HL-60 (cell line): ENCODE data around the gene H1-8.

Experiments
- DNase-seq, 2 experiments: peaks; one replicate each; pipeline ENCODE4 v3.0.0-alpha.2; 2010 to 2020; ENCODE audit warnings: low read depth in 1 of 2, low spot score in 1 of 2
- H3K27ac ChIP-seq: fragments of 250-450 bp; sonication (Bioruptor Pico); replicated peaks from 2 replicates; pipeline ENCODE4 v1.5.1; 2020; ENCODE audit warnings: mild to moderate bottlenecking, moderate library complexity
- H3K27me3 ChIP-seq: fragments of 250-450 bp; sonication (Bioruptor Pico); 2 replicates; pipeline ENCODE4 v1.5.1; 2021; ENCODE audit warnings: mild to moderate bottlenecking, moderate library complexity; ENCODE audit not compliant: insufficient read depth, poor library complexity, severe bottlenecking
- H3K4me3 ChIP-seq: replicated peaks from 2 replicates; pipeline ENCODE4 v1.5.1; 2011; ENCODE audit warnings: mild to moderate bottlenecking, control low read depth, low read length; ENCODE audit not compliant: insufficient read depth
- GABPA ChIP-seq: IDR thresholded peaks from 2 replicates; pipeline ENCODE4 v1.6.1; 2012; ENCODE audit warnings: low read depth
- POLR2AphosphoS5 ChIP-seq: IDR thresholded peaks from 2 replicates; pipeline ENCODE4 v1.6.1; 2012; ENCODE audit warnings: low read depth
- SPI1 ChIP-seq: IDR thresholded peaks from 2 replicates; pipeline ENCODE4 v1.6.1; 2012; ENCODE audit warnings: low read depth, mild to moderate bottlenecking, borderline replicate concordance
- TF ChIP-seq, protein P1 (sequence below): IDR thresholded peaks from 2 replicates; pipeline ENCODE4 v1.6.1; 2012; ENCODE audit warnings: low read depth; ENCODE audit not compliant: insufficient replicate concordance
- TF ChIP-seq, protein P2 (sequence below): IDR thresholded peaks from one replicate; pipeline ENCODE4 v1.5.1; 2011; ENCODE audit warnings: low read length, control low read depth, inconsistent platforms; ENCODE audit not compliant: insufficient read depth

The H1-8 gene

GRCh38 chr3:129587566-129588210 is 44.7 kb downstream of the H1-8 start:
- no peaks in the 10 kb centered on the region for H3K27me3 ChIP-seq
- H3K27ac ChIP-seq: no peak overlapping the region
- TF ChIP-seq POLR2AphosphoS5: no peak
- no peak for TF ChIP-seq GABPA
- TF ChIP-seq, protein P1, sequence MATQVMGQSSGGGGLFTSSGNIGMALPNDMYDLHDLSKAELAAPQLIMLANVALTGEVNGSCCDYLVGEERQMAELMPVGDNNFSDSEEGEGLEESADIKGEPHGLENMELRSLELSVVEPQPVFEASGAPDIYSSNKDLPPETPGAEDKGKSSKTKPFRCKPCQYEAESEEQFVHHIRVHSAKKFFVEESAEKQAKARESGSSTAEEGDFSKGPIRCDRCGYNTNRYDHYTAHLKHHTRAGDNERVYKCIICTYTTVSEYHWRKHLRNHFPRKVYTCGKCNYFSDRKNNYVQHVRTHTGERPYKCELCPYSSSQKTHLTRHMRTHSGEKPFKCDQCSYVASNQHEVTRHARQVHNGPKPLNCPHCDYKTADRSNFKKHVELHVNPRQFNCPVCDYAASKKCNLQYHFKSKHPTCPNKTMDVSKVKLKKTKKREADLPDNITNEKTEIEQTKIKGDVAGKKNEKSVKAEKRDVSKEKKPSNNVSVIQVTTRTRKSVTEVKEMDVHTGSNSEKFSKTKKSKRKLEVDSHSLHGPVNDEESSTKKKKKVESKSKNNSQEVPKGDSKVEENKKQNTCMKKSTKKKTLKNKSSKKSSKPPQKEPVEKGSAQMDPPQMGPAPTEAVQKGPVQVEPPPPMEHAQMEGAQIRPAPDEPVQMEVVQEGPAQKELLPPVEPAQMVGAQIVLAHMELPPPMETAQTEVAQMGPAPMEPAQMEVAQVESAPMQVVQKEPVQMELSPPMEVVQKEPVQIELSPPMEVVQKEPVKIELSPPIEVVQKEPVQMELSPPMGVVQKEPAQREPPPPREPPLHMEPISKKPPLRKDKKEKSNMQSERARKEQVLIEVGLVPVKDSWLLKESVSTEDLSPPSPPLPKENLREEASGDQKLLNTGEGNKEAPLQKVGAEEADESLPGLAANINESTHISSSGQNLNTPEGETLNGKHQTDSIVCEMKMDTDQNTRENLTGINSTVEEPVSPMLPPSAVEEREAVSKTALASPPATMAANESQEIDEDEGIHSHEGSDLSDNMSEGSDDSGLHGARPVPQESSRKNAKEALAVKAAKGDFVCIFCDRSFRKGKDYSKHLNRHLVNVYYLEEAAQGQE: no peak
- TF ChIP-seq, protein P2, sequence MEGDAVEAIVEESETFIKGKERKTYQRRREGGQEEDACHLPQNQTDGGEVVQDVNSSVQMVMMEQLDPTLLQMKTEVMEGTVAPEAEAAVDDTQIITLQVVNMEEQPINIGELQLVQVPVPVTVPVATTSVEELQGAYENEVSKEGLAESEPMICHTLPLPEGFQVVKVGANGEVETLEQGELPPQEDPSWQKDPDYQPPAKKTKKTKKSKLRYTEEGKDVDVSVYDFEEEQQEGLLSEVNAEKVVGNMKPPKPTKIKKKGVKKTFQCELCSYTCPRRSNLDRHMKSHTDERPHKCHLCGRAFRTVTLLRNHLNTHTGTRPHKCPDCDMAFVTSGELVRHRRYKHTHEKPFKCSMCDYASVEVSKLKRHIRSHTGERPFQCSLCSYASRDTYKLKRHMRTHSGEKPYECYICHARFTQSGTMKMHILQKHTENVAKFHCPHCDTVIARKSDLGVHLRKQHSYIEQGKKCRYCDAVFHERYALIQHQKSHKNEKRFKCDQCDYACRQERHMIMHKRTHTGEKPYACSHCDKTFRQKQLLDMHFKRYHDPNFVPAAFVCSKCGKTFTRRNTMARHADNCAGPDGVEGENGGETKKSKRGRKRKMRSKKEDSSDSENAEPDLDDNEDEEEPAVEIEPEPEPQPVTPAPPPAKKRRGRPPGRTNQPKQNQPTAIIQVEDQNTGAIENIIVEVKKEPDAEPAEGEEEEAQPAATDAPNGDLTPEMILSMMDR: no peak
- TF ChIP-seq SPI1: no peak
- no peak overlapping the region for H3K4me3 ChIP-seq
- DNase-seq: no peak

GRCh38 chr3:129590215-129590614 is 47.2 kb downstream of the H1-8 start:
- DNase-seq: no peak
- Histone ChIP-seq H3K27me3 (no peaks in the 10 kb centered on the region), H3K4me3 (no peak overlapping the region), H3K27ac (no peak overlapping the region)
- TF ChIP-seq POLR2AphosphoS5 (no peak), GABPA (no peak), SPI1 (no peak)
- TF ChIP-seq, protein P2: no peak
- TF ChIP-seq, protein P1: no peak

- H3K27ac ChIP-seq: peak overlapping the region; percentile 91
- H3K4me3 ChIP-seq: no peak overlapping the region
Measured at GRCh38 chr3:129591932-129592331, 49.0 kb downstream of the H1-8 start.

More at GRCh38 chr3:129591932-129592331, 49.0 kb downstream of the H1-8 start:
- no peak for DNase-seq
- TF ChIP-seq, protein P1: no peak
- TF ChIP-seq POLR2AphosphoS5 (no peak), GABPA (no peak), SPI1 (no peak)
- TF ChIP-seq, protein P2: no peak
- no peaks in the 10 kb centered on the region for H3K27me3 ChIP-seq
